ENCODE results near the gene OR51V1.
"Not testable (repeated sequence)": the region's sequence is repeated elsewhere in the genome, so short reads cannot be mapped to it uniquely, and the experiment has no call there.

OR51V1 gene

GRCh38 chr11:5160217-5160616, 40.3 kb downstream of the OR51V1 start:
- H3K27ac ChIP-seq (ENCODE audit: low read length); H3K36me3 ChIP-seq (ENCODE audit: control insufficient read depth in 1 of 2, insufficient read depth in 2 of 2, low read length in 2 of 2); H3K9me3 ChIP-seq (ENCODE audit: control insufficient read depth in 1 of 2, low read length in 2 of 2); H3K27me3 ChIP-seq (ENCODE audit: low read depth, low read length); H3K4me1 ChIP-seq (ENCODE audit: control insufficient read depth in 1 of 2, insufficient read depth in 2 of 2, low read length in 2 of 2); H3K4me3 ChIP-seq (ENCODE audit: low read depth in 1 of 2, low read length in 2 of 2): not testable (repeated sequence)

- H3K4me1 ChIP-seq (ENCODE audit: control insufficient read depth in 1 of 2, insufficient read depth in 2 of 2, low read length in 2 of 2), result no peaks in the 10 kb centered on the region
- H3K9me3 ChIP-seq (ENCODE audit: control insufficient read depth in 1 of 2, low read length in 2 of 2), result no peaks in the 10 kb centered on the region
- H3K27me3 ChIP-seq (ENCODE audit: low read depth, low read length), result no peaks in the 10 kb centered on the region
- H3K27ac ChIP-seq (ENCODE audit: low read length), result no peak overlapping the region
- H3K36me3 ChIP-seq (ENCODE audit: control insufficient read depth in 1 of 2, insufficient read depth in 2 of 2, low read length in 2 of 2), result no peaks in the 10 kb centered on the region
- H3K4me3 ChIP-seq (ENCODE audit: low read depth in 1 of 2, low read length in 2 of 2), result no peak overlapping the region
These were observed 40.7 kb downstream of the OR51V1 start for GRCh38 chr11:5159806-5160205.

GRCh38 chr11:5154657-5155056, 45.8 kb downstream of the OR51V1 start, which contains the start of gene OR52A1:
Gene OR52A1 (minus strand): TSS chr11:5154757. CDS start chr11:5152369, 2,388 bp downstream.
- Histone ChIP-seq H3K27me3 (ENCODE audit: low read depth, low read length) (no peaks in the 10 kb centered on the region), H3K36me3 (ENCODE audit: control insufficient read depth in 1 of 2, insufficient read depth in 2 of 2, low read length in 2 of 2) (no peaks in the 10 kb centered on the region), H3K4me1 (ENCODE audit: control insufficient read depth in 1 of 2, insufficient read depth in 2 of 2, low read length in 2 of 2) (no peaks in the 10 kb centered on the region), H3K4me3 (ENCODE audit: low read depth in 1 of 2, low read length in 2 of 2) (no peak within 1 kb of the TSS), H3K9me3 (ENCODE audit: control insufficient read depth in 1 of 2, low read length in 2 of 2) (no peaks in the 10 kb centered on the region), H3K27ac (ENCODE audit: low read length) (no peak within 1 kb of the TSS)

- no peak overlapping the region for H3K27ac ChIP-seq (ENCODE audit: low read length)
- no peaks in the 10 kb centered on the region for H3K9me3 ChIP-seq (ENCODE audit: control insufficient read depth in 1 of 2, low read length in 2 of 2)
- H3K36me3 ChIP-seq (ENCODE audit: control insufficient read depth in 1 of 2, insufficient read depth in 2 of 2, low read length in 2 of 2), result no peaks in the 10 kb centered on the region
- H3K4me1 ChIP-seq (ENCODE audit: control insufficient read depth in 1 of 2, insufficient read depth in 2 of 2, low read length in 2 of 2), result no peaks in the 10 kb centered on the region
- no peak overlapping the region for H3K4me3 ChIP-seq (ENCODE audit: low read depth in 1 of 2, low read length in 2 of 2)
- H3K27me3 ChIP-seq (ENCODE audit: low read depth, low read length), result no peaks in the 10 kb centered on the region
These were observed 46.7 kb downstream of the OR51V1 start for GRCh38 chr11:5153574-5154431.

- no peaks in the 10 kb centered on the region for H3K4me1 ChIP-seq (ENCODE audit: control insufficient read depth in 1 of 2, insufficient read depth in 2 of 2, low read length in 2 of 2)
- H3K27ac ChIP-seq (ENCODE audit: low read length), result no peak overlapping the region
- H3K9me3 ChIP-seq (ENCODE audit: control insufficient read depth in 1 of 2, low read length in 2 of 2), result no peaks in the 10 kb centered on the region
- H3K36me3 ChIP-seq (ENCODE audit: control insufficient read depth in 1 of 2, insufficient read depth in 2 of 2, low read length in 2 of 2), result no peaks in the 10 kb centered on the region
- no peaks in the 10 kb centered on the region for H3K27me3 ChIP-seq (ENCODE audit: low read depth, low read length)
- no peak overlapping the region for H3K4me3 ChIP-seq (ENCODE audit: low read depth in 1 of 2, low read length in 2 of 2)
These were observed 48.7 kb downstream of the OR51V1 start for GRCh38 chr11:5151713-5152153.

Measured in muscle layer of duodenum (tissue), 2 donors.